ENCODE results near the gene VCX2. TPM values are rescaled to one million over a fixed set of nuclear protein-coding genes. Genes with fewer than 3 reads are reported as not detected.
"Not testable (repeated sequence)": the region's sequence is repeated elsewhere in the genome, so short reads cannot be mapped to it uniquely, and the experiment has no call there.

The VCX2 gene
- total and polyA plus RNA-seq, 10 donors, result not detected

GRCh38 chrX:8189096-8189830 is 18.2 kb upstream of the VCX2 start:
- H3K36me3 ChIP-seq, result no peaks in the 10 kb centered on the region
- H3K4me3 ChIP-seq, result no peak overlapping the region
- no peak overlapping the region for H3K27ac ChIP-seq
- 76 to 89% (median 84%) methylated on average over 6 of the region's 6 CpGs for WGBS, 5 donors
- no peaks in the 10 kb centered on the region for H3K4me1 ChIP-seq
- TF ChIP-seq, protein P1, sequence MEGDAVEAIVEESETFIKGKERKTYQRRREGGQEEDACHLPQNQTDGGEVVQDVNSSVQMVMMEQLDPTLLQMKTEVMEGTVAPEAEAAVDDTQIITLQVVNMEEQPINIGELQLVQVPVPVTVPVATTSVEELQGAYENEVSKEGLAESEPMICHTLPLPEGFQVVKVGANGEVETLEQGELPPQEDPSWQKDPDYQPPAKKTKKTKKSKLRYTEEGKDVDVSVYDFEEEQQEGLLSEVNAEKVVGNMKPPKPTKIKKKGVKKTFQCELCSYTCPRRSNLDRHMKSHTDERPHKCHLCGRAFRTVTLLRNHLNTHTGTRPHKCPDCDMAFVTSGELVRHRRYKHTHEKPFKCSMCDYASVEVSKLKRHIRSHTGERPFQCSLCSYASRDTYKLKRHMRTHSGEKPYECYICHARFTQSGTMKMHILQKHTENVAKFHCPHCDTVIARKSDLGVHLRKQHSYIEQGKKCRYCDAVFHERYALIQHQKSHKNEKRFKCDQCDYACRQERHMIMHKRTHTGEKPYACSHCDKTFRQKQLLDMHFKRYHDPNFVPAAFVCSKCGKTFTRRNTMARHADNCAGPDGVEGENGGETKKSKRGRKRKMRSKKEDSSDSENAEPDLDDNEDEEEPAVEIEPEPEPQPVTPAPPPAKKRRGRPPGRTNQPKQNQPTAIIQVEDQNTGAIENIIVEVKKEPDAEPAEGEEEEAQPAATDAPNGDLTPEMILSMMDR (IDR thresholded peaks at IDR 0.05 in 8 of 11, conservative IDR thresholded peaks at IDR 0.05 in 3 of 11), result no peak
- TF ChIP-seq POLR2A (IDR thresholded peaks at IDR 0.05), result no peak
- TF ChIP-seq POLR2AphosphoS5 (IDR thresholded peaks at IDR 0.05), result no peak
- no peaks in the 10 kb centered on the region for H3K27me3 ChIP-seq (replicated peaks in 1 of 7)
- no peak for DNase-seq
- intact Hi-C loops (cut with DNase I; ENCODE audit: low total_unique reads), result no loop called here
- H3K9me3 ChIP-seq, result peaks cover 0 to 8% (median 0%) of the 10 kb centered on the region in 8 donors

DNA sequence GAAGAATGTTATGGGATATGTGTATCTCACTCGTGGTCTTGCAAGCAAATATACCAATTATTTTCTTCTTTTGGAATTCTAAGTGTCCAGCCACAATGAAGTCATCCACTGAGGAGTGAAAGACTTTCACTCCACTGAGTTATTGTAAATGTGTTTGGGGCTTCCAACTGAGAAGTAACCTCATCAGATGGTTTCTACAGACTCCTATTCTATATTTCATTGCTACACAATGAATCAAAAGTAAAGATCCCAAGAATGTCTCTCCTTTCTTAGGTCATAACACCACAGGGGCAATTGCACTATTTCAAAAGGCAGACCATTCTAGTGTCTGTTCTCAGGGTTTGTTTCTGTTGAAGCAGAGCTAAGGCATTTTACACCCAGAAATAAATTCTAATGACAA is 12.3 kb upstream of the VCX2 start:
- TF ChIP-seq, protein P1 (IDR thresholded peaks at IDR 0.05 in 8 of 11, conservative IDR thresholded peaks at IDR 0.05 in 3 of 11), result no peak
- TF ChIP-seq POLR2A (IDR thresholded peaks at IDR 0.05) (no peak), POLR2AphosphoS5 (IDR thresholded peaks at IDR 0.05) (no peak)
- Histone ChIP-seq H3K27ac (no peak overlapping the region), H3K36me3 (no peaks in the 10 kb centered on the region), H3K27me3 (replicated peaks in 1 of 7) (no peaks in the 10 kb centered on the region), H3K9me3 (no peaks in the 10 kb centered on the region), H3K4me1 (no peaks in the 10 kb centered on the region), H3K4me3 (no peak overlapping the region)
- no peak for DNase-seq
- intact Hi-C loops (cut with DNase I; ENCODE audit: low total_unique reads), result no loop called here
- WGBS, 5 donors, result 45 to 81% (median 57%) methylated on average over 1 of the region's 1 CpG

- DNase-seq, result no peak
- H3K27ac ChIP-seq, result no peak overlapping the region
- H3K27me3 ChIP-seq (replicated peaks in 1 of 7), result no peaks in the 10 kb centered on the region
- no peaks in the 10 kb centered on the region for H3K4me1 ChIP-seq
- intact Hi-C loops (cut with DNase I; ENCODE audit: low total_unique reads), result no loop called here
- H3K36me3 ChIP-seq, result no peaks in the 10 kb centered on the region
- no peak overlapping the region for H3K4me3 ChIP-seq
- no peak for TF ChIP-seq POLR2A (IDR thresholded peaks at IDR 0.05)
- TF ChIP-seq POLR2AphosphoS5 (IDR thresholded peaks at IDR 0.05), result no peak
- TF ChIP-seq, protein P1 (IDR thresholded peaks at IDR 0.05 in 8 of 11, conservative IDR thresholded peaks at IDR 0.05 in 3 of 11), result no peak
- WGBS, 5 donors, result 44 to 64% (median 53%) methylated on average over 1 of the region's 1 CpG
- no peaks in the 10 kb centered on the region for H3K9me3 ChIP-seq
Observed at GRCh38 chrX:8179656-8180055, 8.6 kb upstream of the VCX2 start.

DNA sequence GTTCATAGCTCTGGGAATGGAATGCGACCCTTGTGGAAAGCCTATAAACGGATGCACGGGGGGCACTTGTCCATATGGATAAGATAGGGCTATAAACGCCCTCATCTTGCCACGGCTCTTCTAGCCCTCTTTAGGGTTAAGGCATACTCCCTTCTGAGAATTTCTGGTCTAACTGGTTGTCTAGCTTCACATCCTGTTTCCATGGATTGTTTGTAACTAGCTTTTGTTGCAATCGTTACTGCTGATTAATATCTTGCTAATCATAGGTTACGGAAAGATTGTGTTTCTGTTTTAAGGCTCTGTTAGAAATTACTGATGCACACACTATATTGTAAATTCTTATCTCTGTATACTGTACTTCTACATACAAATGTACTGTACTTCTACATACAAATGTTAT is 17.1 kb downstream of the VCX2 start:
- peaks cover 0 to 29% (median 2%) of the 10 kb centered on the region in 8 donors for H3K9me3 ChIP-seq
- H3K4me3 ChIP-seq; H3K4me1 ChIP-seq; DNase-seq; intact Hi-C loops (cut with DNase I; ENCODE audit: low total_unique reads); H3K36me3 ChIP-seq; H3K27ac ChIP-seq; H3K27me3 ChIP-seq (replicated peaks in 1 of 7): not testable (repeated sequence)
- 75 to 96% (median 82%) methylated on average over 6 to 7 of the region's 7 CpGs for WGBS, 5 donors

Data from spleen (tissue), 11 donors.